Left ventricle myocardium inferior (tissue), 1 donor: ENCODE results near the gene SULT1A3. TPM values are rescaled to one million over a fixed set of nuclear protein-coding genes. Genes with fewer than 3 reads are reported as not detected.
"Not testable (repeated sequence)": the region's sequence is repeated elsewhere in the genome, so short reads cannot be mapped to it uniquely, and the experiment has no call there.

ENCODE experiments used
- DNase-seq: peaks from one replicate; pipeline ENCODE4 v3.0.0-alpha.2; 2020
- H3K27ac ChIP-seq: fragments of 200-600 bp; replicated peaks from 2 replicates; pipeline ENCODE4 v1.8.0; 2021
- H3K27me3 ChIP-seq: fragments of 200-600 bp; 2 replicates; pipeline ENCODE4 v1.8.0; 2021; ENCODE audit warnings: low read depth
- H3K36me3 ChIP-seq: fragments of 200-600 bp; 2 replicates; pipeline ENCODE4 v1.8.0; 2021
- H3K4me1 ChIP-seq: fragments of 200-600 bp; 2 replicates; pipeline ENCODE4 v1.8.0; 2021
- H3K4me3 ChIP-seq: fragments of 200-600 bp; 2 replicates; pipeline ENCODE4 v1.8.0; 2021; ENCODE audit warnings: mild to moderate bottlenecking, moderate library complexity
- H3K9me3 ChIP-seq: fragments of 200-600 bp; replicated peaks from 2 replicates; pipeline ENCODE4 v1.8.0; 2021
- intact Hi-C: fragments of 100-400 bp; cut with micrococcal nuclease; formaldehyde crosslinking; loops from one replicate; pipeline ENCODE4 v1.11.0; 2022
- total RNA-seq: library from RNA; stranded (reverse); fragmentation: NEBNext Ultra II Directional; extraction: Animal tissue kit (Norgen Biotek cat#: 25700); gene quantifications from one replicate; pipeline ENCODE4 v1.2.1, GENCODE V29; 2021
- TF ChIP-seq, protein P1 (sequence below): fragments of 200-600 bp; IDR thresholded peaks from 2 replicates; pipeline ENCODE4 v1.8.0; 2021; ENCODE audit warnings: antibody characterized with exemption, mild to moderate bottlenecking, borderline replicate concordance
- donor health status: DM: no; HTN: yes; CAD: no; lungs with severe emphysema.

Gene SULT1A3
- total RNA-seq, 1 donor from 2014 or later: 9.9 TPM

- H3K4me1 ChIP-seq: peaks cover 26% of the 10 kb centered on the region
- TF ChIP-seq, protein P1, sequence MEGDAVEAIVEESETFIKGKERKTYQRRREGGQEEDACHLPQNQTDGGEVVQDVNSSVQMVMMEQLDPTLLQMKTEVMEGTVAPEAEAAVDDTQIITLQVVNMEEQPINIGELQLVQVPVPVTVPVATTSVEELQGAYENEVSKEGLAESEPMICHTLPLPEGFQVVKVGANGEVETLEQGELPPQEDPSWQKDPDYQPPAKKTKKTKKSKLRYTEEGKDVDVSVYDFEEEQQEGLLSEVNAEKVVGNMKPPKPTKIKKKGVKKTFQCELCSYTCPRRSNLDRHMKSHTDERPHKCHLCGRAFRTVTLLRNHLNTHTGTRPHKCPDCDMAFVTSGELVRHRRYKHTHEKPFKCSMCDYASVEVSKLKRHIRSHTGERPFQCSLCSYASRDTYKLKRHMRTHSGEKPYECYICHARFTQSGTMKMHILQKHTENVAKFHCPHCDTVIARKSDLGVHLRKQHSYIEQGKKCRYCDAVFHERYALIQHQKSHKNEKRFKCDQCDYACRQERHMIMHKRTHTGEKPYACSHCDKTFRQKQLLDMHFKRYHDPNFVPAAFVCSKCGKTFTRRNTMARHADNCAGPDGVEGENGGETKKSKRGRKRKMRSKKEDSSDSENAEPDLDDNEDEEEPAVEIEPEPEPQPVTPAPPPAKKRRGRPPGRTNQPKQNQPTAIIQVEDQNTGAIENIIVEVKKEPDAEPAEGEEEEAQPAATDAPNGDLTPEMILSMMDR: no peak
- no peaks in the 10 kb centered on the region for H3K9me3 ChIP-seq
- intact Hi-C loops: no loop called here
- H3K27me3 ChIP-seq: no peaks in the 10 kb centered on the region
- H3K36me3 ChIP-seq: no peaks in the 10 kb centered on the region
- DNase-seq: peak; percentile 60
- H3K4me3 ChIP-seq: peak overlapping the region; percentile 75
- H3K27ac ChIP-seq: peak overlapping the region; percentile 47
Measured at GRCh38 chr16:30185683-30186421, 13.2 kb upstream of the SULT1A3 start.

DNA sequence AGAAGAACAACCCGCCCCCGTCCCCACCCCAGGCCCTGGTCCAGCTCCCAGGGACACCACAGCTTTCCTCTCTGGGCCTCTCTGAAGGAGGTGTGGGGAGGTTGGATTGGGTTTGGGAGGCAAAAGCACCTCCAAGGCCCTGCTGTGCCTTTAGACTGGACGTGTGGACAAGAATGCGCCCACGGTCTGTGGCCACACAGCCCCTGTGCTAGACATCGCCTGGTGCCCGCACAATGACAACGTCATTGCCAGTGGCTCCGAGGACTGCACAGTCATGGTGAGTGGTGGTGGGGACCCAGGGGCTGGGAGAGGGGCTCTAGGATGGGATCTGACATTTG lies 12.6 kb upstream of the SULT1A3 start:
- H3K9me3 ChIP-seq: no peaks in the 10 kb centered on the region
- peaks cover 26% of the 10 kb centered on the region for H3K4me1 ChIP-seq
- no peak for DNase-seq
- peak overlapping the region; percentile 47 for H3K27ac ChIP-seq
- peak overlapping the region; percentile 75 for H3K4me3 ChIP-seq
- no peaks in the 10 kb centered on the region for H3K36me3 ChIP-seq
- intact Hi-C loops: no loop called here
- H3K27me3 ChIP-seq: no peaks in the 10 kb centered on the region
- TF ChIP-seq, protein P1: no peak

DNA sequence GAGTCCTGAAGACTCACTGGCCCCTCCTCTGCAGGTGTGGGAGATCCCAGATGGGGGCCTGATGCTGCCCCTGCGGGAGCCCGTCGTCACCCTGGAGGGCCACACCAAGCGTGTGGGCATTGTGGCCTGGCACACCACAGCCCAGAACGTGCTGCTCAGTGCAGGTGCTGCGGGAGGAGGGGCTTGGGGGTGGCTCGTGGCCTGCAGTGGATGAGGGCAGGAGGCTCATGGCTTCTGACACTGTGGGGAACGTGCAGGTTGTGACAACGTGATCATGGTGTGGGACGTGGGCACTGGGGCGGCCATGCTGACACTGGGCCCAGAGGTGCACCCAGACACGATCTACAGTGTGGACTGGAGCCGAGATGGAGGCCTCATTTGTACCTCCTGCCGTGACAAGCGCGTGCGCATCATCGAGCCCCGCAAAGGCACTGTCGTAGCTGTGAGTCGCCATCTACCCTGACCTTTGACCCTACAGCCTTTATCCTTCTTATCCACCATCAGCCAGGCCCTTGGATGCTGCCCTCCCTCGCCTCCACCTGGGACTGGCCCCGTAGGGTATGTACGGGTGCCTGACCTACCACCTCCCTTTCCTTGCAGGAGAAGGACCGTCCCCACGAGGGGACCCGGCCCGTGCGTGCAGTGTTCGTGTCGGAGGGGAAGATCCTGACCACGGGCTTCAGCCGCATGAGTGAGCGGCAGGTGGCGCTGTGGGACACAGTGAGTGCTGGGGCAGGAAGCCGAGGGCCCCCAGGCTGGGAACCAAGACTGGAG lies 12.1 kb upstream of the SULT1A3 start:
- Histone ChIP-seq H3K27ac (no peak overlapping the region), H3K27me3 (no peaks in the 10 kb centered on the region), H3K9me3 (no peaks in the 10 kb centered on the region), H3K4me3 (peak overlapping the region; percentile 75), H3K4me1 (peaks cover 26% of the 10 kb centered on the region), H3K36me3 (no peaks in the 10 kb centered on the region)
- DNase-seq: peak; percentile 75
- intact Hi-C loops: no loop called here
- TF ChIP-seq, protein P1: peak; percentile 78

GRCh38 chr16:30187556-30187865 lies 11.5 kb upstream of the SULT1A3 start:
- intact Hi-C loops: no loop called here
- DNase-seq: no peak
- TF ChIP-seq, protein P1: no peak
- Histone ChIP-seq H3K4me3 (no peak overlapping the region), H3K27me3 (no peaks in the 10 kb centered on the region), H3K36me3 (no peaks in the 10 kb centered on the region), H3K9me3 (no peaks in the 10 kb centered on the region), H3K27ac (no peak overlapping the region), H3K4me1 (peaks cover 26% of the 10 kb centered on the region)

DNA sequence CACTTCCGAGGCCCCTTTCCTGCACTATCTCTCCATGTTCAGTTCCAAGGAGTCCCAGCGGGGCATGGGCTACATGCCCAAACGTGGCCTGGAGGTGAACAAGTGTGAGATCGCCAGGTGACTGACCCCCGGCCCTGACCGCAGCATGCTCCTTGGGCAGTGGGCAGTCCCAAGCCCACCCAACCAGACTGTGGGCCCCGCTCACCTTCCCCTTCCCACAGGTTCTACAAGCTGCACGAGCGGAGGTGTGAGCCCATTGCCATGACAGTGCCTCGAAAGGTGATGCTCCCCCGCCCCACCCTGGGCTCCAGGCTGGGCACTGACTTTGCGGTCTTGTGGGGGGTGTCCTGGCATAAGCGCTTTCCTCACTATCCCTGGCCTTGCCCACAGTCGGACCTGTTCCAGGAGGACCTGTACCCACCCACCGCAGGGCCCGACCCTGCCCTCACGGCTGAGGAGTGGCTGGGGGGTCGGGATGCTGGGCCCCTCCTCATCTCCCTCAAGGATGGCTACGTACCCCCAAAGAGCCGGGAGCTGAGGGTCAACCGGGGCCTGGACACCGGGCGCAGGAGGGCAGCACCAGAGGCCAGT lies 11.0 kb upstream of the SULT1A3 start:
- DNase-seq: no peak
- intact Hi-C loops: no loop called here
- TF ChIP-seq, protein P1: no peak
- peaks cover 21% of the 10 kb centered on the region for H3K4me1 ChIP-seq
- no peak overlapping the region for H3K4me3 ChIP-seq
- no peak overlapping the region for H3K27ac ChIP-seq
- no peaks in the 10 kb centered on the region for H3K9me3 ChIP-seq
- no peaks in the 10 kb centered on the region for H3K27me3 ChIP-seq
- no peaks in the 10 kb centered on the region for H3K36me3 ChIP-seq

- H3K27ac ChIP-seq, intact Hi-C loops, DNase-seq, H3K27me3 ChIP-seq, H3K4me1 ChIP-seq, H3K4me3 ChIP-seq, H3K9me3 ChIP-seq, H3K36me3 ChIP-seq: not testable (repeated sequence)
Measured at GRCh38 chr16:30191158-30191557, 7.9 kb upstream of the SULT1A3 start.

DNA sequence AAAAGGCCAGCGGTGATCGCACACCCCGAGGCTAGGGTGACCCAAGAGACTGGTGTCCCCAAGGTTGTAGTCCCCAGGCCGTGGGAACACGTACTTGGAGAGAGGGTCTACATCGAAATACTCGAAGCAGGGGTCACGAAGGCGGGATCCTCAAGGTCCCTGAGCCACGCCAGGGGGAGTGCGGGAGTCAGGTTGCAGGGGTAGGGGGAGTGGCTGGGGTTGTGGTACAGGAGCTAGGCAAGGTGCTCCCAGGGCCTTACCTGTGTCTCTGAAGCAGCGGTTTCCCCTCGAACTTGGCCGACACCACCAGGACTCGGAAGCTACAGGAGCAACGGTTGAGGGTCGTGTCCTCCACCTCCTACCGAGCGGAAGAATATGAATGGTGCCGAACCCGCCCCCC lies 6.0 kb upstream of the SULT1A3 start:
- H3K4me1 ChIP-seq, H3K36me3 ChIP-seq, DNase-seq, H3K9me3 ChIP-seq, intact Hi-C loops, H3K27me3 ChIP-seq, H3K27ac ChIP-seq, H3K4me3 ChIP-seq: not testable (repeated sequence)

DNA sequence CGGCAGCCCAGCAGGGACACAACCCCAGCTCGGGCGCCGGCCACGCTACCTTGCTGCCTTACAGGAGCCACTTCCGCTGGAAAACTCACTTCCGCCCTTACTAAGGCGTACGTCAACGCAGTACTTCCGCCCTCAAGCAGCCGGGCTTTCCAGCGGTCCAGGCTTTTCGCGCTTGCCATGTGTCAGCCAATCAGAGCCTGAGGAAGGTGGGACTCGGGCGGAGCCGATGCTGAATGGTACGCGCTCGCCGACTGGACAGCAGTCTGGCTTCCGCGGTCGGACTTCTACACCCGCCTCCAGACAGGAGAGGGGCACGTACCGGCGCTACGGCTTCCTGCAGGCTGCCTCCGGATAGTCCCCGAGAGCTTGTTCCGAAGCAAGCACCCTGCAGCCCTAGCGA lies 5.4 kb upstream of the SULT1A3 start, which contains the start of the genes BOLA2B and SLX1A:
BOLA2B (minus strand) TSS at position 52 of the 400 bp plus-strand sequence. CDS start 71 bp downstream, outside the sequence.
SLX1A (plus strand) TSS at position 261 of the 400 bp plus-strand sequence. CDS start 210 bp downstream, outside the sequence.
- H3K36me3 ChIP-seq, DNase-seq, H3K9me3 ChIP-seq, H3K27me3 ChIP-seq, H3K4me1 ChIP-seq, intact Hi-C loops: not testable (repeated sequence)
- H3K27ac ChIP-seq: peak within 1 kb of the TSS; percentile 66
- H3K4me3 ChIP-seq: peak within 1 kb of the TSS; percentile 63
